GM21423 (cell line): ENCODE data around the gene FTO.

Source experiments
- ATAC-seq: cut with Tn5 transposase; IDR thresholded peaks from one replicate; pipeline ENCODE4 v1.9.1; 2021; ENCODE audit warnings: mild to moderate bottlenecking, moderate library complexity; ENCODE audit not compliant: unreplicated experiment

Gene FTO

GRCh38 chr16:54142787-54143186 lies 438.8 kb downstream of the FTO start:
- no peak for ATAC-seq

DNA sequence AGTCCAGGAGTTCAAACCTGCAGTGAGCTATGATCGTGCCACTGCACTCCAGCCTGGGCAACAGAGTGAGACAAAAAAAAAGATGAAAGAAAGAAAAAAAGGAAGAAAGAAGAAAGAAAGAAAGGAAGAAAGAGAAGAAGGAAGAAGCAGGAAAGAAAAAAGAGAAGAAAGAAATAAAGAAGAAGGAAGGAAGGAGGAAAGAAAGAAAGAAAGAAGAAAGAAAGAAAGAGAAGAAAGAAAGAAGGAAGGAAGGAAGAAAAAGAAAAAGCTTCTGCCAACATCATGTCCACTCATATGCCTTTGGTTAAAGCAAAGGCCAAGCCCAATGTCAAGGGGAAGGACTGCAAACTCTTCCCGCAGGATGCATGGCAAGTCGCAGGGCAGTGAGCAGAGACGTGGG lies 439.5 kb downstream of the FTO start:
- no peak for ATAC-seq

- ATAC-seq = no peak
Observed at GRCh38 chr16:54143934-54144571, 440.1 kb downstream of the FTO start.

DNA sequence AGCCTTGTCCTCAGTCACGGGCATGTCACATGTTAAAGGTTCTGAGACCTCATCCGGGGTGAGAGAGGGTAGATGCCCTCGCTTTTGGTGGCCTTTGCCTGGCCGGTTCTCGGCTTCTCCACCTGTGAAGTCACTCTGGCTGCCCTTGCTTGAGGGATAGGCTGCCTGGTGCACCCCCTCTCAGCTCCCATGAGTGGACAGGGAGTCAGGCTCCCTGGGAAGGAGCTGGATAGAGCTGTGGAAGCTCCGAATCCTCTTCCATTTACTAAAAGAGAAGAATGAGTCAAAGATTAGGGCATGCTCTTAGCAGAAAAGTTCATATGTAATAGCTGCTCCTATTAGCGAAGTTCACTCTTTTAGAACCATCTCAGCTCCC lies 440.6 kb downstream of the FTO start:
- ATAC-seq = no peak

GRCh38 chr16:54145881-54146280 lies 441.9 kb downstream of the FTO start:
- ATAC-seq = no peak

DNA sequence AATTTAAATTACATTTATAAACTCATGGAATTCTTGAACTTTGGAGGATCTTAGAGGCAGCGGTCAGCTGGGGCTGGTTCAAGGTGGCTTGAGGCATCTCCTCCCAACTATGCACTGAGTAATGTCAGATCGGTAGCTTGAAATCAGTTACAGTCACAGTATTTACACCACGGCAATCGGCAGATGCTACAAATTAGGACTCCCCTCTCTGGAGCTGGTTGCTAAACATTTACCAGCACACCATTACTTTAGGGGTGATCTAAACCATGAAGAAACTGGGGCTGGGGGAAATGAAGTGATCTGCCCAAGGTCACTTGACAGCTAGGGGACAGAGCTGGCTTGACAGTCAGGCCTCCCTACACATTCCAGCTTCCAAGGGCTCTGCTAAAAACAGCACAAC lies 445.0 kb downstream of the FTO start:
- no peak for ATAC-seq

GRCh38 chr16:54150861-54151260 lies 446.9 kb downstream of the FTO start:
- no peak for ATAC-seq

- ATAC-seq = no peak
Observed at GRCh38 chr16:54152362-54153239, 448.6 kb downstream of the FTO start.

DNA sequence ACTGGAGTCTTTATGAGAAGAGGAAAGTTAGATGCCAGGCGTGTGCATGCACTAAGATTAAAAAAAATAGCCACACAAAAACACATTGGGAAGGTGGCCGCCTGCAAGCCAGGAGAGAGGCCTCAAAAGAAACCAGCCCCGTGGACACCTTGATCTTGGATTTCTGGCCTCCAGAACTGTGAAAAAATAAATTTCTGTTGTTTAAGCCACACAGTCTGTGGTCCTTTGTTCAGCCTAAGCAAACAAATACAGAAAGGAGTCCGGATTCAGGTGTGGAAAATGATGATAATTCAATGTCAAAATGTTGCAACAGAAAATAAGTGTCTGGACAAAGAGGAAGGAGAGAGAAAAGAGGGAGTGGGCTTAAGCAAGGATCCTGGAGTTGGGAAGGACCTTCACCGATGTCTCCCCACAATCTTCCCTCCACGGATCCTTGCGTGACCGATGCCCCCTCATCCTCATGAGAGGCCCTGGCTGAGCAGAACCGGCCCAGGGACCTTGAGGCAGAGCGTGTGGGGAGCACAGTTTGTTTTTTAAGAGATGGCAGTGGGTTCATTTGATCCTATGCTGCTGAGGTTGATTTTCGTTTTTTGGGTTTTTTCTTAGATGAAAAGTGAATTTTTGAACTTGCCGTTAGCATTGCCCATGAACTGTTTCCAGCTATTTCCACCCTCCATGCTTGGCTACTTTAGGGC lies 449.4 kb downstream of the FTO start:
- ATAC-seq = no peak

DNA sequence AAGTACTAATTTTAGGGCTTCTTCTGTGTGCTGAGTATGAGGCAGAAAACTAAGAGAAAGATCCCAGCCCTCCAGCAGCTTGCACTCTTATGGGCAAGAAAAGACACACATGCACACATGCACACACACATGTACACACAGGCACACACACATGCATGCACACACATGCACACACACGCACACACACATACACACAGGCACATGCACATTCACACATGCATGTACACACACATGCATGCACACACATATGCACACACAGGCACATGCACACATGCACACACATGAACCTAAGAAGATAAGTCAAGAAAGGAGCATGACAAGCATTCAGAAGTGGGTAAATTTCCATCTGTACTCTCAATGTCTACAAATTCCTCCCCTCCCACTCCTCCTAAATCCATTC lies 452.4 kb downstream of the FTO start:
- no peak for ATAC-seq

DNA sequence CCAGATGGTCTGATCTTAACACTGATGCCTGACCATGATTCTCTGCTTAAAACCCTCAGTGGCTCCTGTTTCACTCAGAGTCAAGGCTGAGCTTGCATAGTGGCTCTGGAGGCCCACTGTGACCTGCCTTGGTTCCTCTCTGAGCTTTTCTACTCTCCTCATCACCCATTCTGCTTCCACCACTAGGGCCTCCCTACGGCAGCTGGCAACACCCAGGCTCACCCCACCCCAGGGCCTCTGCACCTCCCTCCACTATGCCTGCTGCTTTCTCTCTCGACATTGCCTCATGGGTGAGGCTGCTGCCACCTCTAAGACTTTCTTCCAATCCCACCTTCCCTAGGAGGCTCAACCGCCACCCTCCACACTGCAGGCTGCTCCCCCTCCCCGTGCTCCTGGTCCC lies 455.0 kb downstream of the FTO start:
- no peak for ATAC-seq

- no peak for ATAC-seq
Observed at GRCh38 chr16:54159490-54160080, 455.6 kb downstream of the FTO start.

- ATAC-seq = no peak
Observed at GRCh38 chr16:54160252-54160860, 456.4 kb downstream of the FTO start.

DNA sequence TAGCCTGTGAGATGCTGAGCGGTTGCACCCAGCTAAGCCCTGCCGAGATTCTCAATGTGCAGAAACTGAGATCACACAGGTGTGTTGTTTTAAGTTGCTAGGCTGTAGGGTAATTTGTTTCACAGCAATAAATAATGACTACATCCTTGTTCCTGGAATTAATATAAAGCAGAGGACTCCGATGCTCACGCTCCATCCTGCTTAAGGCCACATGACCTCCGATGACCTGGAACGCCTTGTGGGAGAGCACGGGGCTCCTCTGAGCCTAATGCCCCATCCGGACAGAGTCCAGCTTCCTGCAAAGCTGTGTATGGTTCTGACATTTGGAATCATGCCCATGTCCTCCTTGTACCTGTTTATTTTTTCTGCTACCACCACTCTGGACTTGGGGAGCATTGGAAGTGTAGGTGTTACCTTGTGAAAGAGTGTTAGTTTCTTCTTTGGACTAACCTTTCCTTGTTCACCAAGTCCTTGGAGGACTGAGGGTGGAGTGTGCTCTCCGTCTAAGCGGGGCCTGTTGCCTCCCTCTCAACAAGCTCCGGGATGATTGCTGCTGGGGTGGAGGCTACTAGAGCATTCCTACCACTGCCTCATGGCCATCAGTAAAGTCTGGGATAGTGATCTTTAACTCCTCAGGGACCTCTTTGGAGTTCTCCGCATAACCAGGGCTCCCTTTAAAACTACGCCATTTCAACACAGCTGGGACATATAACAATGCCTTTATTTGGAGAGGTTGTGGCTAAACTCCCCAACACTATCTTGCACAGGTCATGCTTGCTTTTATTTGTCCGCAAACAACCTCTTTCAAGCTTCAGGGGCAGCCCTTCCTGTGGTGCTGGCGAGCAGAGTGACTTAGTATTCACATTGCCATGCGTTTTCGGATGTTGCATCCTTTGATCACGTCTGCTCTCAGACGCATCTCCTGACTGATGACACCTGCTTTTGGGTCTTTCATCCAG lies 457.3 kb downstream of the FTO start:
- ATAC-seq = no peak

DNA sequence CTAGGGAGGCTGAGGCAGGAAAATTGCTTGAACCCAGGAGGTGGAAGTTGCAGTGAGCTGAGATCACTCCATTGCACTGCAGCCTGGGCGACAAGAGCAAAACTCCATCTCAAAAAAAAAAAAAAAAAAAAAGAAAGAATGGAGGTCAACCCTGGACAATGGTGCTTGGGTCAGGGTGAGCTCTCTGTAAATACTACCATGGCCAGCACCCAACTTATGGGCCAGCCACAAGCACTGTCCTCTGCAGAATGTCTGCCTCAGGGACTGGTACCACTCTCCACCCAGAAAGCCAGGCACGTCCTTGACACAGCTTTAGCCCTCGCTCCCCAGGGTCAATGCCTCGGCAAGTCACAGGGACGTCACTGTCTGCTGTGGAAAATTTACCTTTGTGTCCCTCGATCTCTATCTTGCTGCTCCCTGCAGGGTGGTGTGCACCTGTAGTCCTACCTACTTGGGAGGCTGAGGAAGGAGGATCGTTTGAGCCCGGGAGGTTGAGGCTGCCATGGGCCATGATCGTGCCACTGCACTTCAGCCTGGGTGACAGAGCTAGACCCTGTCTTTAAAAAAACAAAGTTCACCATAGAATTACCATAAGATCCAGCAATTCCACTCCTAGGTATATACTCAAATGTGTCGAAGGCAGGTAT lies 459.4 kb downstream of the FTO start:
- ATAC-seq = no peak

DNA sequence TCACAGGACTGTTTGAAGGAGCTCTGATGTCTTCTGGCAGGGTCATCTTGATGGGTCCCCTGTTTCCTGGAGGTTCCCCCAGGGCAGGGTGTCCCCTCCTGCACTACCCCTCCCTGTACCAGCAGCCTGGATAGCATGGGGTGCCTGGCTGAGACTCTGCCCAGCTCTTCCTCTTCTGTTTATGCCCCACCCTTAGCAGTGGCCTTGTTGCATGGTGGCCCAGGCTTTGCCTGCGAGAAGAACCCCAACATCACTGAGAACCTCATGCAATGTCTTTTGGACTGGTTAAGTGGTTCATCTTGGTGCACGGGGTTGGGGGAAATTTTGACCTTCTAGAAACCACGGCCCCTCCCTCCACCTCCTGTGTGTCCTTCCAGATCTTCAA lies 460.8 kb downstream of the FTO start:
- ATAC-seq = no peak

DNA sequence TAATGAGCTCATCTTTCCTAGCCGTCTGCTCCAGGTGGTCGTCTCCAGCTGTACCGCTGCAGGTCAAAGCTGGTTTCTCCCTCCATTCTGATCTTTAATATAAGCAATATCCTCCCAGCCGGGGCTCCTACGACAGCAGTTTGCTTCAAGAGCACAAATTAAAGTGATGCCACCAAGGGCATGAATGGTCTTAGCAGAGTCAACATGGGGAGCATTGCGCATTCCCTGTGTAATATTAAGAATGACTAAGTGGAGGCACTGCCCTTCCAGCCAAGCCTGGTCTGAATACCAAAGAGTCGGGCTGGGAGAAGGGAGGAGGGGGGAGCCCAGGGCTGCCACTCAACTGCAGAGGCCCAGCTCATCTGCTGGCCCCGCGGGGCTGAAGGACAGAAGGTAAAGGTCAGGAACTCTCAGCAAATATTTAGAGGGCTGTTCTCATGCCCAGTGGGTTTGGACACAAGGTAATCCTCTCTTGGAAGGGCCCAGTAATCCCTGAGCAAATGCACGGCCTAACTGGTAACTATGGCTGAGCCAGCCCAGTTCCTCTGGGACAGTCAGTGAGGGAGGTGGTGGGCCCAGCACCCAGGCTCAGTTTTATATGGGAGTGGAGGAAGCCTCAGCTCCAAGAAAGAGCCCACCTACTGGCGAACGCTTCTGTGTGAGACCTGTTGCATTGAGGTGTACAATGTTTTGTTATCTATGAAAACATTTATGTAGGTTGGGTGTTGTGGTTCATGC lies 461.4 kb downstream of the FTO start:
- no peak for ATAC-seq

DNA sequence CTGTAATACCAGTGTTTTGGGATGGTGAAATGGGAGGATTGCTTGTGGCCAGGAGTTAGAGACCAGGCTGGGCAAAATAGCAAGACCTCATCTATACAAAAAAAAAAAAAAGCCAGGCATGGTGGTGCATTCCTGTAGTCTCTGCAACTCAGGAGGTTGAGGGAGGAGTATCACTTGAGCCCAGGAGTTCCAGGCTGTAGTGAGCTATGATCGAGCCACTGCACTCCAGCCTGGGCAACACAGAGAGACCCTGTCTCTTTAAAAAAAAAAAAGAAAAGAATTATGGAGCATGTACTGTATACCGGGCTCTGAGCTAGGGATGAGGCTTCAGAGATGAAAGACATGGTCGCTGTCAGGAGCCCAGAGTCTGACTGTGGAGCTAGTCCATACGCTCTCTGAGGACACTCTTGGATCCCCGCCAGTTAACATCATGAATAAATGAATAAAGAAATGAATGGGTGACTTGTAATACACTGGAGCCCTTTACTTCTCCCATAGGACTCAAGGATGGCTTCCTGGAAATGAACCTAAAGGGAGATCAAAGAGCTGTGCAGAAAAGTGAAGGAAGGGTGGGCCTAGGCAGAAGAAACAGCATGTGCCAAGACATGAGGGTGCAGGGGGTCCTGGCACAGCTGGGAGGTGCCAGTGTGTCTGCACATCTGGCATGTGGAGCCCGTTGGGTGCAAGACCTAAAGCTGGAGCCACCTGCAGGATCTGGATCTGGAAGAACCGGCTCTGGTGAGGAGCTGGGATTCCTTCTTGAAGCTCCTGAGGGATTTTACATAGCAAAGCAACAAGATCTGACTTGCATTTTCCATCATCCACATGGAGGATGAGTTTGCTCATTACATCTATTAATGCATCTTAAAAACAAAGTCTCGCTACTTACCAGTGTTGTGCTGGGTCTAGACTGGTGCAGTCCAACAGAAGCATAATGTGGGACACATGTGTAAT lies 462.2 kb downstream of the FTO start:
- ATAC-seq = no peak
